ENCODE measurements around the gene SECTM1. TPM values are rescaled to one million over a fixed set of nuclear protein-coding genes. Genes with fewer than 3 reads are reported as not detected.

The SECTM1 gene
- total and polyA plus RNA-seq, 9 of the 15 experiments (the other 6 are each of a cell fraction or from before 2014, with no cell fraction given) = 0.11 to 0.46 (median 0.18) TPM; not detected in 6

DNA sequence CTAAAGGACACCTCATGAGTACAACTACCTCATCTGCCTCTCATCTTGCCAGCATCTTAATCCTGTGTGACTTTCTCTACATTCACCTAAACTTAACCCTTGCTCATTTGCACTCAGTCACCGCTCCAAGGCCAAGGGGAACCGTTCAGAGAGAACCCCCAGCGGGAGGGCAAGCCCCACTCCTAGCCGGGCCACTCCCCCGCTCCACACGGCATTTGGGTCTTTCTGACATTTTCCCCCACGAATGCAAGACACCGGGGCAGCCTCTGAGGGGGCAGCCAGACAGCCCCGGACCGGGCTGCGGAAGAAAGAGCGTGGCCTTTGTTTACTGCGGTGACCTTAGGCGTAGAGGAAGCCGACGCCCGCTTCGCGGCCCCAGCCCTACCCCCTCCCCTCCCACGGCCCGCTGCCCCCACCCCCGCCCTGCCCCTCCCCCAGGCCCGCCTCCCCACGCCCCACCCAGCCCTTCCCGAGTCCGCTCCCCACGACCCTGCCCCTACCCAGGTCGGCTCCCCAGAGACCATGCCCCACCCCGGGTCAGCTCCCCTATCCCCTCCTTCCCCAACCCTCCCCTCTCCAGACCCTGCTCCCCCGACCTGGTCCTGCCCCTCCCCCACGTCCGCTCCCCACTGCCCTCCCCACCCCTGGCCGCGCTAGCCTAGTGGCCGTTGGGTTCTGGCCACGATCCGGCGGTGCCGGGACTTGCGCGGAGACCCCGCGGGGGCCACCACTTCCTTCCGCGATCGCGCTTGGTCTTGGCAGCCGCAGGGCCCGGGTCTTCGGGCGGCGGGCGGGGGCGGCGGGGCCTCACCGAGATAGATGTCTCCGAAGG lies 60.9 kb downstream of the SECTM1 start (continued):
- TF ChIP-seq RBFOX2 (IDR thresholded peaks at IDR 0.05; ENCODE audit: low read depth, low read length) = peak; percentile 51; the same call in 1 of the 2 replicates
- no peak for TF ChIP-seq ZFPM2 (CRISPR knock-in tag; IDR thresholded peaks at IDR 0.05)
- TF ChIP-seq COPS2 (conservative IDR thresholded peaks at IDR 0.05) = no peak
- no peak for TF ChIP-seq ZNF263 (CRISPR knock-in tag; IDR thresholded peaks at IDR 0.05; ENCODE audit: borderline replicate concordance)
- TF ChIP-seq FOXK1 (CRISPR knock-in tag; IDR thresholded peaks at IDR 0.05; ENCODE audit: borderline replicate concordance) = no peak
- peak in 1 of 2 experiments; percentile 71; a peak in 2 of 4 replicates for TF ChIP-seq HDAC1 (IDR thresholded peaks at IDR 0.05)
- TF ChIP-seq, protein P1, sequence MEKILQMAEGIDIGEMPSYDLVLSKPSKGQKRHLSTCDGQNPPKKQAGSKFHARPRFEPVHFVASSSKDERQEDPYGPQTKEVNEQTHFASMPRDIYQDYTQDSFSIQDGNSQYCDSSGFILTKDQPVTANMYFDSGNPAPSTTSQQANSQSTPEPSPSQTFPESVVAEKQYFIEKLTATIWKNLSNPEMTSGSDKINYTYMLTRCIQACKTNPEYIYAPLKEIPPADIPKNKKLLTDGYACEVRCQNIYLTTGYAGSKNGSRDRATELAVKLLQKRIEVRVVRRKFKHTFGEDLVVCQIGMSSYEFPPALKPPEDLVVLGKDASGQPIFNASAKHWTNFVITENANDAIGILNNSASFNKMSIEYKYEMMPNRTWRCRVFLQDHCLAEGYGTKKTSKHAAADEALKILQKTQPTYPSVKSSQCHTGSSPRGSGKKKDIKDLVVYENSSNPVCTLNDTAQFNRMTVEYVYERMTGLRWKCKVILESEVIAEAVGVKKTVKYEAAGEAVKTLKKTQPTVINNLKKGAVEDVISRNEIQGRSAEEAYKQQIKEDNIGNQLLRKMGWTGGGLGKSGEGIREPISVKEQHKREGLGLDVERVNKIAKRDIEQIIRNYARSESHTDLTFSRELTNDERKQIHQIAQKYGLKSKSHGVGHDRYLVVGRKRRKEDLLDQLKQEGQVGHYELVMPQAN (IDR thresholded peaks at IDR 0.05; ENCODE audit: borderline replicate concordance) = peak; percentile 57; the same call in 1 of the 2 replicates
- peak; percentile 40 for TF ChIP-seq SAP30 (IDR thresholded peaks at IDR 0.05; ENCODE audit: borderline replicate concordance, insufficient read depth, low read depth, low read length, poor library complexity, severe bottlenecking)
- TF ChIP-seq, protein P2, sequence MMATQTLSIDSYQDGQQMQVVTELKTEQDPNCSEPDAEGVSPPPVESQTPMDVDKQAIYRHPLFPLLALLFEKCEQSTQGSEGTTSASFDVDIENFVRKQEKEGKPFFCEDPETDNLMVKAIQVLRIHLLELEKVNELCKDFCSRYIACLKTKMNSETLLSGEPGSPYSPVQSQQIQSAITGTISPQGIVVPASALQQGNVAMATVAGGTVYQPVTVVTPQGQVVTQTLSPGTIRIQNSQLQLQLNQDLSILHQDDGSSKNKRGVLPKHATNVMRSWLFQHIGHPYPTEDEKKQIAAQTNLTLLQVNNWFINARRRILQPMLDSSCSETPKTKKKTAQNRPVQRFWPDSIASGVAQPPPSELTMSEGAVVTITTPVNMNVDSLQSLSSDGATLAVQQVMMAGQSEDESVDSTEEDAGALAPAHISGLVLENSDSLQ (IDR thresholded peaks at IDR 0.05) = no peak
- TF ChIP-seq BMI1 (IDR thresholded peaks at IDR 0.05; ENCODE audit: low read length) = no peak
- TF ChIP-seq, protein P3, sequence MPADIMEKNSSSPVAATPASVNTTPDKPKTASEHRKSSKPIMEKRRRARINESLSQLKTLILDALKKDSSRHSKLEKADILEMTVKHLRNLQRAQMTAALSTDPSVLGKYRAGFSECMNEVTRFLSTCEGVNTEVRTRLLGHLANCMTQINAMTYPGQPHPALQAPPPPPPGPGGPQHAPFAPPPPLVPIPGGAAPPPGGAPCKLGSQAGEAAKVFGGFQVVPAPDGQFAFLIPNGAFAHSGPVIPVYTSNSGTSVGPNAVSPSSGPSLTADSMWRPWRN (IDR thresholded peaks at IDR 0.05; ENCODE audit: low read depth) = no peak
- peak; percentile 44 for TF ChIP-seq HMGN3 (IDR thresholded peaks at IDR 0.05; ENCODE audit: borderline replicate concordance, extremely low read depth, insufficient read length, low read depth, low read length)
- TF ChIP-seq, protein P4, sequence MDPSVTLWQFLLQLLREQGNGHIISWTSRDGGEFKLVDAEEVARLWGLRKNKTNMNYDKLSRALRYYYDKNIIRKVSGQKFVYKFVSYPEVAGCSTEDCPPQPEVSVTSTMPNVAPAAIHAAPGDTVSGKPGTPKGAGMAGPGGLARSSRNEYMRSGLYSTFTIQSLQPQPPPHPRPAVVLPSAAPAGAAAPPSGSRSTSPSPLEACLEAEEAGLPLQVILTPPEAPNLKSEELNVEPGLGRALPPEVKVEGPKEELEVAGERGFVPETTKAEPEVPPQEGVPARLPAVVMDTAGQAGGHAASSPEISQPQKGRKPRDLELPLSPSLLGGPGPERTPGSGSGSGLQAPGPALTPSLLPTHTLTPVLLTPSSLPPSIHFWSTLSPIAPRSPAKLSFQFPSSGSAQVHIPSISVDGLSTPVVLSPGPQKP (CRISPR knock-in tag; IDR thresholded peaks at IDR 0.05) = no peak
- TF ChIP-seq NR2C2 (CRISPR knock-in tag; IDR thresholded peaks at IDR 0.05) = no peak
- TF ChIP-seq NR2C2 (tag; IDR thresholded peaks at IDR 0.05) = peak; percentile 48
- TF ChIP-seq TGIF2 (CRISPR knock-in tag; IDR thresholded peaks at IDR 0.05) = no peak
- TF ChIP-seq FOXP1 (CRISPR knock-in tag; IDR thresholded peaks at IDR 0.05) = no peak
- 0 out of 2 replicates have a peak, but pooled peaks have one; percentile 15 for TF ChIP-seq FOXJ2 (tag; IDR thresholded peaks at IDR 0.05)
- no peak for TF ChIP-seq HNRNPLL (IDR thresholded peaks at IDR 0.05; ENCODE audit: low read depth, low read length, poor library complexity, severe bottlenecking)
- TF ChIP-seq HNRNPK (IDR thresholded peaks at IDR 0.05; ENCODE audit: low read depth, low read length, poor library complexity, severe bottlenecking) = no peak
- TF ChIP-seq, protein P5, sequence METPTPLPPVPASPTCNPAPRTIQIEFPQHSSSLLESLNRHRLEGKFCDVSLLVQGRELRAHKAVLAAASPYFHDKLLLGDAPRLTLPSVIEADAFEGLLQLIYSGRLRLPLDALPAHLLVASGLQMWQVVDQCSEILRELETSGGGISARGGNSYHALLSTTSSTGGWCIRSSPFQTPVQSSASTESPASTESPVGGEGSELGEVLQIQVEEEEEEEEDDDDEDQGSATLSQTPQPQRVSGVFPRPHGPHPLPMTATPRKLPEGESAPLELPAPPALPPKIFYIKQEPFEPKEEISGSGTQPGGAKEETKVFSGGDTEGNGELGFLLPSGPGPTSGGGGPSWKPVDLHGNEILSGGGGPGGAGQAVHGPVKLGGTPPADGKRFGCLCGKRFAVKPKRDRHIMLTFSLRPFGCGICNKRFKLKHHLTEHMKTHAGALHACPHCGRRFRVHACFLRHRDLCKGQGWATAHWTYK (CRISPR knock-in tag; IDR thresholded peaks at IDR 0.05) = peak; percentile 66; the same call in 1 of the 2 replicates
